Stimulated activated CD8-positive, alpha-beta memory T cell treated with anti-CD3 and anti-CD28 coated beads, Interleukin-2, amount 100 ng/mL, for 48 hours (primary cell): ENCODE measurements around the gene FDXR.

Experiments used
- DNase-seq, 2 donors: peaks; one replicate each; pipeline ENCODE4 v3.0.0-alpha.2; 2020; ENCODE audit warnings: low read depth in 2 of 2

The FDXR gene

DNA sequence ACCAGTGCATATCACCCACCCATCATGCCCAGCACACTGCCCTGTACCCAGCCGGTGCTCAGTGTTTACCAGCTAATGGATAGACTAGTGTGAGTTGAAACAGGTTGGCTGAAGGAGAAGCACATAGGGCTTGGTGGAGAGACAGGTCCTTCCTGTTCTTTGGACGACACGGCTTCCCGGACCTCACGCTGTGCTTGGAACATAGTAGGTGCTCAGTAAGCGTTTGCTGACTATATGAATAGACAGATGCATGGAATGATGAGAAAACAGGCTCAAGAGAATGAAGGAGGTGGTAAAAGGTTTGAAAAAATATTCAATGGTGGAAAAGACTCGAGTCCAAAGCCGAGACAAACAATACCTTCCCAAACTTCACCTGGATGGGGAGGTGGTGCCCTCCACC, 27.4 kb upstream of the FDXR start:
- DNase-seq: no peak

DNA sequence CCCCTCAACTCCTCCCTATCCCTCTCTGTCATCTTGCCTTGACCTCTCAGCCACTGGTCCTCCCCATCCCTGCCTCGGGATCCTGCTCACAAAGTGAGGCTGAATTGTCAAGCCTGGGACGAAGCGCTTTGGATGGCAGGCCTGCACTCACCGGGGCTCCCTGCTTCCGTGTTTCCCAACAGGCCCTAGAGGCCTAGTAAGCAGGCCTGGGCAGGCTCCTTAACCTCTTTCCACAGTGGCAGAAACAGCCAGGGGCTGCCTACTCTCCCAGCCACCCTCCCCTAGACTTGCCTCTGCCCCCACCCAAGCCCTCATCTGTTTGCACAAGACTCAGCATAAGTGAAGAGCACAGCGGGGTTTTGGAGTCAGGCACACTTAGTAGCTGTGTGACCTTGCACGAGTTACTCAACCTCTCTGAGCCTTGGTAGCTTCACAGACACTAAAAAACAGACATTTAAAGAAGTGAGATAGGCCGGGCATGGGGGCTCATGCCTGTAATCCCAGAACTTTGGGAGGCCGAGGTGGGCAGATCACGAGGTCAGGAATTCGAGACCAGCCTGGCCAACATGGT, 25.7 kb upstream of the FDXR start:
- no peak for DNase-seq

- no peak for DNase-seq
Measured at GRCh38 chr17:74893936-74894671, 21.3 kb upstream of the FDXR start.

DNA sequence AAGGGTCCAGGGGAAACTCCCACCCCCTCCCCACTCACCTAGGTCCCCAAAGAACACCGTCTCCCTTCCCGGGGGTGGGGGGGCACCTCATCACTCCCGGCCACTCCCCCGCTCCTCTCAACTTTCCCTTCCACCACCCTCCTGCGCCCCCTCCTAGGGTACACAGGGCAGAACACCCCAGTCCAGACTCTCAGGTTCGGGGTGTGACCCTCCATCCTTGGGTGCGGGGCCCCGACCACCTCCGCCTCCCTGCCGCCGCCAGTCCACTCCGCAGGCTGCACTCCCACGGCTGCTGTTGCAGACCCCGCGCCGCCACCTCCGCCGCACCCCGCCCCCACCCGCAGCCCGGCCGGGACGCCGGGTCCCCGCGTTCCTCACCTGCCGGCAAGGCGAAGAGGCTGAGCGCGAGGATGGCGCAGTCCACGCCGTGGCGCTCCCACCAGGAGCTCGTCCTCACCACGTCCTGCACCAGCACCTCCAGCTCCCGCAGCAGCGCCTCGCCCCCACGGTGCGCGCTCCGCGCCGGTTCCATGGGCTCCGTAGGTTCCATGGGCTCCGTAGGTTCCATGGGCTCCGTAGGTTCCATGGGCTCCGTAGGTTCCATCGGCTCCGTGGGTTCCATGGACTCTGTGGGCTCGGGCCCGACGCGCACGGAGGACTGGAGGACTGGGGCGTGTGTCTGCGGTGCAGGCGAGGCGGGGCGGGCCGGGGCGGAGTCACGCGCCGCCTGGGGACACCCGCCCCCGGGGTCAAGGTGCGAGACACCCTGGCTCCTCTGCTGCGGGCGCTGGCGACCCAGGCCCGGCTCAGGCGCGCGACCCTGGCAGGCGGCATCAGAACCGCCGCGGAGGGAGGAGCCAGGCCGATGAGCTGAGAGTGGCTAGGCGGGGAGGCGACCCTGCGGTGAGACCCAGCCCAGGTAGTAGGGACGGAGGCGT, 20.4 kb upstream of the FDXR start, which contains the start of gene FADS6:
Gene FADS6 (minus strand): TSS at position 660 of the 938 bp plus-strand sequence. CDS start 38 bp downstream, at position 622.
- no peak for DNase-seq

- DNase-seq: no peak
Measured at GRCh38 chr17:74892013-74892841, 19.4 kb upstream of the FDXR start.

DNA sequence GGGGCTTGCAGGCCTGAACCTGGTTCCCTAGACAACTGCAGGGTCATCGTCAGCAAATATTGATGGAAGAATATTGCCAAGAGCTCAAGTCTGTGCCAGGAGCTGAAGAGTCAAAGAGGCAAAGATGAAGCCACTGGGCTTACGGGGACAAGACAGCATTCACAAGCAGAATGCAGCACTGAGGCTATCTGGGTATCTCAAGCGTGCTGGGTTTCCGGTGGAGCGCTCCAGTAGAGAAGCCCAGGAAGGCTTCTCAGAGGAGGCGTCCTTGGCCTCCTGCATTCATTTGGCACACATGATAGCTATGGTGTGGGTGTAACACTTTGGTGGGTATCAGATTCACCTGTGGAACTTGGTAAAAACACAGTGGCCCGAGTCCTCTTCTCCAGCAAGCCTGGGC, 17.8 kb upstream of the FDXR start:
- no peak for DNase-seq

- no peak for DNase-seq
Measured at GRCh38 chr17:74888469-74888868, 15.7 kb upstream of the FDXR start.

DNA sequence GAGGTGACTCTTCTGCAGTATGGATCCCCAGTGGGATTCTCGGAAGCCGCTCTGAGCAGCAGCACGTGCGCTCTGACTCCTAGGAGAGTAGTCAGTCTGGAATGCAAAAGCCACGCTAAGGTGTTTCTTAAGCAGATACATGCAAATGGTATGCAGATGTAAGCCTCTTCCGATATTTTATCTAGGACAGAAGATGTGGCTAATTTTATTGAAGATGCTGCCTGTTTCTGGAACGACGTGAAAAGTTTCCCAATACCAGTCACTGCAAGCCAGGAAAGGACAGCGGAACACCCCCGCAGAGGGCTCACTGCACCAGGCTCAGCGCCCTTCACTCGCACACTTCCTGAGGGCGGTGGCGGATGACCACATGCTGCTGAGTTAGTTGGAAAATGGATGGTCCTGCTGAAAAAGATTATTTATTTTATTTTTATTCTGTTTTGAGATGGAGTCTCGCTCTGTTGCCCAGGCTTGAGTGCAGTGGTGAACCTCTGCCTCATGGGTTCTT, 10.5 kb upstream of the FDXR start:
- DNase-seq: no peak

GRCh38 chr17:74882517-74883240, 9.9 kb upstream of the FDXR start:
- no peak for DNase-seq

DNA sequence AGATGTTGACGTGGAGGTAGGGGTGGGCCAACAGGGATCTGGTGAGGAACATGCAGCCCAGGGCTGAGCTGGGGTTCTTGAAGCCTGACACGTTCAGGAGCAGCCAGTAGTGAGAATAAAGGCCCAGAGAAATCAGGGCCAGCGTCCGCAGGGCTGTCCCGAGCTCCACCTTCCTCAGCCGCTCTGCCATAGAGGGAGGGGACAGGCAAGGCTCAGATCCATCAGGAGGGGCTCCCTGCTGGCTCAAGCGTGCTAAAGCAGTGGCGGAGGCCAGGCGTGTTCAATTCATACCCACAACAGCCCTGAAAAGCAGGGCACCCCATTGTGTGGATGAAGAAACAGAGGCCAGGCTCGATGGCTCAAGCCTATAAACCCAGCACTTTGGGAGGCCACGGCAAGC, 8.3 kb upstream of the FDXR start:
- DNase-seq: no peak

DNA sequence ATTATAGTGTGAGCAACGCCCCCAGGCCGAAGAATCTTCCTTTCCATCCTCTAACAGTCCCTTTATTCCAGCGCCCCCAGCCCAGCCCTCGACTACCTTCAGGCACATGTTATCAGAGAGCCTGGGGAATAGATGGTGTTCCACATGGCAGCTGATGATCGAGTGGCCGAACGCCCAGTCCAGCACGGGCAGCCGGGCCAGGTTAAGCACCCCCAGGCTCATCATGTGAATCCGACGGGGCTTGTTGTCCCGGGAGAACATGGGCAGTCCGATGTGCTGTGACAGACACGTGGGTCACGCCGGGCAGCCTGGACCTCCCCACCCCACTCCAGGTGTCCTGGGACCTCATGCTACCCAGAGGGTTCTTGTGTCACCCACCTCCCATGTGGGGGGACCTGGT, 6.5 kb upstream of the FDXR start:
- no peak for DNase-seq

DNA sequence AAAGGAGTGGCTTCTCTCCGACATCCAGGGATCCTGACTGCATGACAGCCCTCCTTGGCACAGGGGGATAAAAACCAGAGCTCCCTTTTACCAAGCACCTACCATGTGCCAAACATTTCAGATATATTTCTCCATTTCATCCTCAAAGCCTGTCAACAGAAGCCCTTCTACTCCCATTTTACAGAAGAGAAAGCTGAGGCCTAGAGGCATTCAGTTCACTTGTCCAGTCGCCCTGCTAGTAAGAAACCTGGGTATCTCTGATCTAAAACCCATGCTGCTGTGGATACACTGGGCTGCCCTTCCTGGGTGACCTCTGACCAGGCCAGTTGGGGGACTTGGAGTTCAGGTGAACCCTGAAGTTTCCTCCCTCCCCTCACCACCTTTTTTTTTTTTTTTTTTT, 5.9 kb upstream of the FDXR start:
- no peak for DNase-seq

GRCh38 chr17:74877592-74878548, 5.1 kb upstream of the FDXR start:
- no peak for DNase-seq

DNA sequence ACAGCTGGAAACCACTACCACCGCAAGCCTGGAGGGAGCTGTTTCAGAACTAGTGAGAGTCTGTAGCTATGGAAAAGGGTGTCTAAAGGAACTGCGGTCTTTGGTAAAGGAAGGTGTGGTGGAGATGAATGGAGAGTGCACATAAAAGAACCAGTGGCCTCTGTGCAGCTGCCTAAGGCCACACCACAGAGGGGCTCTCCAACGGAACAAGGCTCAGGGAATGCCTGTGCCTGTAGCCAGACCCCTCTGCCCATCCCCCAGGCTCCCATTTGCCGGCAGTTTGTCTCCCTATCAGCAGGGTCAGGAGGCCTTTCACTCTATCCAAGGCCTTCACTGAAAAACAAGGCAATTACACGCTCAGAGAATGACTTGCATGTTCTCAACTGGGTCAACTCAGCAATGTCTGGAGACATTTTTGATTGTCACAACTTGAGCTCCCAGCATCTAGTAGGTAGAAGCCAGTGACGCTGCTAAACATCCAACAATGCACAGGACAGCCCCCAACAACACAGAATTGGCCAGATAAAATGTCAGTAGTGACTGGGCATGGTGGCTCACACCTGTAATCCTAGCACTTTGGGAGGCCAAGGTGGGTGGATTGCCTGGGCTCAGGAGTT, 3.3 kb upstream of the FDXR start:
- no peak for DNase-seq

GRCh38 chr17:74875155-74875976, 2.6 kb upstream of the FDXR start:
- DNase-seq: no peak

DNA sequence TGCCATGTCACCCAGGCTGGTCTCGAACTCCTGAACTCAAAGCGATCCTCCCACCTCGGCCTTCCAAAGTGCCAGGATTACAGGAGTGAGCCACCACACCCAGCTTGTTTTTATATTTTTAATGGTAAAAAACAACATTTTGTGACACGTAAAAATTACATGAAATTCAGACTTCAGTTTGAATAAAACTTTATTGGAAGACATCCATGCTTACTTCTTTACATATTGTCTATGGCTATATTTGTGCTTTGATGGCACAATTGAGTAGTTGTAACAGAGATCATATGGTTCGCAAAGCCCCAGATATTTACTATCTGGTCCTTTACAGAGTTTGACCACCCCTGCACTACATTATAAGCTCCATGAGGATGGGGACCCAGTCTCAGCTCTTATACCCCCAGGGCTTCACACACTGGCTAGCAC, 1.8 kb upstream of the FDXR start:
- DNase-seq: no peak

DNA sequence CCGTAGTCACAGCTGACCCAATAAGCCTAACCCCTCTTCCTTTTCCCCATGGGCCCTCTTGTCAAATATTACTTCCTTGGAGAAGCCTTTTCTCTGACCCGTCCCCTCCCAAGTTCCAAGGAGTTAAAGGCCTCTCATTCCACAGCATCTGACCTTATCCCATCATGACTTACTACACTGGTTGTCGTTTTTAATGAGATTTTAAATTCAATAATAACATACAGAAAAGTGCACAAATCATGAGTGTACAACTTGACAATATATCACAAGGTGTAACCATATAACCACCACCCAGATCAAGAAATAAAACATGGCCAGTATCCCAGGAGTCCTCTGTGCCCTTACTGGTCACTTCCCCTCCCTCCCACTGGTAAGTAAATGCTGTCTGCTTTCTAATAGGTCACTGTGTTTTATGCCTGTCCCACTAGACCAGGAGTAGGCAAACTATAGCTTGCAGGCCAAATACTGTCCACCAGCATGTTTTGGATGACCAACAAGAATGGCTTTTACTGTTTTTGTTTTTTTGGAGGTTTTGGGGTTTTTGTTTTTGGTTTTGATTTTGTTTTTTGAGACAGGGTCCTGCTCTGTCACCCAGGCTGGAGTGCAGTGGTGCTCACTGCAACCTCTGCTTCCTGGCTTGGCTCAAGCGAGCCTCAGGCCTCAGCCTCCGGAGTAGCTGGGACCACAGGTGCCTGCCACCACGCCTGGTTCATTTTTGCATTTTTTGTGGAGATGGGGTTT, 1.2 kb upstream of the FDXR start:
- no peak for DNase-seq
